Fibroblast of upper back skin (primary cell): ENCODE data around the gene PSKH1.
"Not testable (repeated sequence)": the region's sequence is repeated elsewhere in the genome, so short reads cannot be mapped to it uniquely, and the experiment has no call there.

ENCODE experiments used
- DNase-seq: peaks from one replicate; pipeline ENCODE4 v3.0.0-alpha.2; 2013

Gene PSKH1

DNA sequence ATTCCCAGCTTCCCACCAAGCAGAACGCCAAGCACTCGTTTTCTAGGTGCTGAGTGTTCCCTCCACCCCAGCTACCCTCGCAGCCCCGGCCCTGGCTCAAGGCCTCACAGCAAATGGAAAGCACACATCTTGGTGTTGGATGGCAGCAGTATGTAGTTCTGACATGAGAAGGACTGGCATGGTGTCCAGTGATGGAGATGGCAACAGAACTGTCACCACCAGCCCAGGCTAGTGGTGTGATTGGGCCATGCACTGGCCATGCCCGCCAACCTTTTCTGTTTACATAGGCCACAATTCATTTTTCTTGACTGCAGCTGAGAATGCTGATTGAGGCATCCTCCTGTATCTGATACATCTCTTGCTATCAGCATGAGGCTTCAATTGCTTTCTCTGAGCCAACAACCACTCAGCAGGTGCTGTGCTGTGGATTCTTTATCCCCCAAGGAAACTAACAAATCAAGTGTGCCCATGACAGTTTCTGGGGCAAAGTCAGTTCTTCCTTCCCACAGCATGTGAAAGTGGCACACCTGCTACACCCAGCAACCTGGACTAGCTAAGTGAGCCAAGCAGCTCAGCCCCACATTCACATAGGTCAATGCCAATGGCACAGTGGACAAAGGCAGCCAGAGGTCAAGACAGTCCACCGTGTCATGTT lies 71.5 kb downstream of the PSKH1 start:
- DNase-seq = no peak

- no peak for DNase-seq
These were observed 72.9 kb downstream of the PSKH1 start for GRCh38 chr16:67965668-67966548.

DNA sequence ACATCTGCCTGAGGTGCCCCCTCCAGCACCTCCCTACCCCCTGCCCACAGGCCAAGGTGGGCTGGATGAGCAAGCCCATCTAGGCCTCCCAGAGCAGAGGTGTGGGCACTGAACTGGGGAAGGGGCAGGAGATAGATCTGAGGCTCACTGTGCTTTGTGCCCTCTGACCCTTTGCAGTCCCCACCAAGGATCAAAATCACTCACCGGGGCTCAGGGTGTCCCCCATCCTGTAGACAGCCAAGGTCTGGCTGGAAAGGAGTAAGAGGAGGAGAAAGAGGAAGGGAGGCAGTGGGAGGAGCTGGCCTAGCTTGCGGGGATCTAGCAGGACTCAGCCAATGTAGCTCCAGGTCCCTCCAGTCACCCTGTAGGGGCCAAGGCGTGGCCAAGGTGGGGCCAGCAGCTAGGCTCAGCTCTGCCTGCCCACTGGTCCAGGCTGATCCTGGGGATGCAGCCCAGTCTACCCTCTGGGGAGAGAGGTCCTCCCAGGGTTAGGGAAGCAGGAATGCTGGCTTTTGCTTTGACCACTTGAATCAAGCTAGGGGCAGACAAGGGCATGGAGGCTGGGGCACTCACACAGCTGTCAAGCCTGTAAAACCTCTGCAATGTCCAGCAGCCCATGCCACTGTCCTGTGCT lies 73.6 kb downstream of the PSKH1 start:
- peak; percentile 19 for DNase-seq

GRCh38 chr16:67967183-67967957 lies 74.3 kb downstream of the PSKH1 start:
- peak; percentile 22 for DNase-seq

GRCh38 chr16:67967958-67968399 lies 74.9 kb downstream of the PSKH1 start:
- peak; percentile 41 for DNase-seq

GRCh38 chr16:67968400-67969253 lies 75.6 kb downstream of the PSKH1 start, which contains the start of gene SLC12A4:
Gene SLC12A4 (minus strand): TSS chr16:67968637. CDS start chr16:67968553, 84 bp downstream.
- peak; percentile 85 for DNase-seq

GRCh38 chr16:67969254-67970039 lies 76.4 kb downstream of the PSKH1 start:
- no peak for DNase-seq

DNA sequence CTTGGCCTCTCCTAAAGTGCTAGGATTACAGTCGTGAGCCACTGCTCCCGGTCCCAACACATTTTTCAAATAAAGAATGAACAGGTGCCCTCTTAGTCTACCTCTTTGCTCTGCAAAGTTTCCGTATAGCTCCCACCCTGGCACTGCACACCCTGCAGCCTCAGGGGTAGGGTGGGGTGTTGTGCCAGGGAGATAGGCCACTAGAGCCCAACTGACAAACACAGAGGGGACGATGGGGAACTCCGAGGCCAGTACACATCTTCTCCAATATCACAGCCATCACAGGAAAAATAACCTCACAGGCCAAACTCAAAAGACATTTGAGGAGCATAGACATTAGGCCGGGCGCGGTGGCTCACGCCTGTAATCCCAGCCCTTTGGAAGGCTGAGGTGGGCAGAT lies 78.1 kb downstream of the PSKH1 start:
- no peak for DNase-seq

- DNase-seq = not testable (repeated sequence)
These were observed 79.2 kb downstream of the PSKH1 start for GRCh38 chr16:67972285-67972684.

DNA sequence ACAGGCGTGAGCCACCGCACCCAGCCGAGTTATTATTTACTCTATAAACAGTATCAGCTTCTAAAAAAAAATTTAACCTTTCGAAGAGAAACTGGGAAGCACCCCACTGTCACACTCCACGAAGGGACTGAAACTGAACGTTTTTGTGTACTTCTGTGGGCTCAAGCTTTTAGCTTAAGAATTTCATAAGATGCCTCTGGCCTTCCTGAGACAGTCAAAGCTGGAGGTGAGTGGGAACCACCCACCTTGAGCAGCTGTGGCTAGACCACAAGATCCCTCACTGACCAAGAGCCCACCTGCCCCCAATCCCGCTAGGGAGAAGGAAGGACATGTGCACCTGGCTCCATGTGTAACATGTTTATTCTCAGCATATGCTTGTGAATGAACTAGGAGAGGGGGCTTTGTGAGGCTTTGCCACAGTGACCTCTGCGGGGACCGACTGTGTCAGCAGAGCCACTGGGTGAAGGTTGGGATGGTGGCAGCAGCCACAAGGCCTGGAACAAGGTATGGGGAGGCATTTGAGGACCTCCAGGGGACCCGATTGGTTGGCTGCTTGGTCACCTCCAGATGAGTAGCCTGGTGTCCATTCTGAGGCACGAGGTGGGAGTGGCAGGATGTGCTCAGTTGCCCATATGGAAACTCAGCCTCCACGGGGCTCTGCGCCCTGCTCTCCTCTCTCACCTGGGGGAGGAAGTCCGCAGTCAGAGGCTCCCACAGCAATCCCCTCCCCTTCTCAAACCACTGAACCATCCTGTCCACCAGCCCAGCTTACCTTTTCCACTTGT lies 82.5 kb downstream of the PSKH1 start:
- no peak for DNase-seq

DNA sequence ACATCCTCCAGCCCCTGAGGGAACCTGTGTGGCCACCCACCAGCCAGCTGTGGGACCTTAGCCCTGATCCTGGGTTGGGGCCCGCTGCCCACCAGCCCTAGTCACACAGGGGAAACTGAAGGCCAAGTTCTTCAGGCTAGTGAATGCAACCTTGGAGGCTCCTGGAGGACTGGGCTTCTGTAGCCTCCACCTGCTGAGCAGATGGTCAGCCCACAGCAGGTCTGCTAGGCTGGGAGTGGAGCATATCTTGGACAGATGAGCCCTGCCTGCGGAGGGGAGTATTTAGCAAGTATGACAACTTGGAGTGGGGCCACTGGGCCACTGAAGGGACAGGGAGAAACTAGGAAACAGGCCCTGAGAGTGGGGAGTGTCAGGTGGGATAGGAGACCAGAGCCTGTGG lies 83.2 kb downstream of the PSKH1 start:
- no peak for DNase-seq

DNA sequence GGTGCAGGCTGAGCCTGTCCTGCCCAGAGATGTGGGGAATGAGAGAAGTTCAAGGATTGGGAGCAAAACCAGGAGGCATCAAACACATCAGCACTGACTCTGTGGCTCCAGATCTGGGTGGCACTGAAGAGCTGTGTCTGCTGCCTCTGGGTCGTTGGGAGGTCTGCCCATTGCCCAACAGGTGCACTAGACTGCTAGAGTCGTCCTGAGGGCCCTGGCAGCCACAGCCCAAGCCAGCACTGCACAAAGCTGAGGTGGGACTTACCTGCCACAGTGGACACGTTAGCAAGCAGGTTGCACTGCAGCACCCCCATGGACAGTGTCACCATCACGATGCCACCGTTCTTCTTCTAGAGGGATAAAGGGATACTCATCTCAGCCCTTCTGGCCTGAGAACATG lies 84.0 kb downstream of the PSKH1 start:
- DNase-seq = no peak

DNA sequence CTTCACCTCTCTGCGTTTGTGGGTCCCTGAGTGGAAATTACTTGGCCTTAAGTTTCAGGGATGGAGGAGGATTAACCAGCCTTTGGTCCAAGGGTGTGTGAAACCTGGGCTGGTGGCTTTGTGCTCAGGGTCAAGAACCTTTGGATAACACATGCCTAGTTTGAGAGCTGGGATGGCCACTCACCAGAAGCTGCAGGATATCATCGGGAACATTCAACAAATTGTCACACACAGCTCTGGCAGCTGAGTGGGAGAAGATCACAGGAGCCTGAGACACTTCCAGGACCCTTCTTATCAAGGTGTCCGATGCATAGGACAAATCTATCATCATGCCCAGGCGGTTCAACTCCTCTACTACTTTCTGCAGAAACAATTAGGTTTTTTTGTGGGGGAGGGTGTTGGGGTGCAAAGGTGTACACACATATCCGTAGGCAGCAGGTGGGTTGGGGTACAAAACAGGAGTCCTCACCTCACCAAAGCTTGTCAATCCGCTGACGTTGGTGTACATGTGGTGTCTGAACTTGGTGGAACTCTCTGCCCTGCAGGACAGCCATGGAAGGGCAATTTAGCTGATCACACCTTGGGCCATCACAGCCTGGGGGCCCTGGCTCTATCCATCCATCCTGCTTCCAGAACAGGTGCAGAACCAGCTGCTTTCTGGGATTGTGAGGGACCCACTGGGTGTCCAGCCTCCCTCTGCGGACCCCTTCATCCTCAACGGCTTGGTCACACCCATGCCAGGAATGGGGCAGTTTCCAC lies 84.6 kb downstream of the PSKH1 start:
- no peak for DNase-seq
